HCT116 (cell line): Measurements from ENCODE around the gene ZNF502. TPM values are rescaled to one million over a fixed set of nuclear protein-coding genes. Genes with fewer than 3 reads are reported as not detected.

ENCODE experiments used
- ATAC-seq: fragments of 200-7000 bp; cut with Tn5 transposase; 2 replicates; pipeline ENCODE4 v1.9.1; 2020; ENCODE audit warnings: mild to moderate bottlenecking, moderate library complexity
- BruUV-seq: library from RNA; stranded (reverse); fragments of 400-500 nt; replicated peaks from 2 replicates; lab custom pipeline; 2021; lab: Mats Ljungman, UMichigan
- CTCF ChIA-PET: fragments of 300-600 bp; sonication (Branson Sonifier 250); formaldehyde crosslinking; loops from one replicate; lab custom pipeline; 2021; ENCODE audit warnings: antibody characterized with exemption; lab: Charles Lee
- POLR2A ChIA-PET: fragments of 300-600, 350-600 bp; sonication (Branson Sonifier 250); formaldehyde crosslinking; loops from one replicate; lab custom pipeline; 2021; ENCODE audit warnings: antibody characterized with exemption; lab: Charles Lee
- RAD21 ChIA-PET, 2 experiments: fragments of 300-600 bp; sonication (Branson Sonifier 250); formaldehyde crosslinking; loops; one replicate each; lab custom pipeline; 2023; ENCODE audit warnings: low total read pairs in 2 of 2; ENCODE audit not compliant: uncharacterized antibody in 2 of 2, unreplicated experiment in 2 of 2, low non-redundant PET in 1 of 2; lab: Charles Lee
- DNase-seq: peaks from one replicate; pipeline ENCODE4 v3.0.0-alpha.2; 2010; ENCODE audit warnings: low read depth, low spot score
- H2AFZ ChIP-seq: fragments of 200-600 bp; shearing (Covaris generic), sonication (generic); 2 replicates; pipeline ENCODE4 v1.6.1; 2017; ENCODE audit warnings: low read depth, mixed run types, mixed read lengths, antibody characterized with exemption, low read length; ENCODE audit not compliant: poor library complexity, severe bottlenecking
- H3K27ac ChIP-seq: 2 replicates; pipeline ENCODE4 v1.5.1; 2012; ENCODE audit warnings: low read depth, low read length
- H3K27me3 ChIP-seq: fragments of 200-600 bp; sonication (generic); 2 replicates; pipeline ENCODE4 v1.6.1; 2016; ENCODE audit warnings: mixed run types, low read length, mixed read lengths; ENCODE audit not compliant: insufficient read depth
- H3K36me3 ChIP-seq, 2 experiments: fragments of 200-500 bp in 1 of 2; fragments of 200-600 bp in 1 of 2; sonication (Bioruptor generic) in 1 of 2; sonication (generic) in 1 of 2; 2 replicates each; pipeline versions ENCODE4 v1.5.1 to v1.6.1; 2014 to 2016; ENCODE audit warnings: low read length in 2 of 2, inconsistent platforms in 1 of 2, mixed read lengths in 1 of 2, mixed run types in 1 of 2; ENCODE audit not compliant: insufficient read depth in 2 of 2, control insufficient read depth in 1 of 2
- H3K4me1 ChIP-seq, 2 experiments: fragments of 200-600 bp in 1 of 2; sonication (generic) in 1 of 2; 2 replicates each; pipeline versions ENCODE4 v1.5.1 to v1.6.1; 2012 to 2017; ENCODE audit warnings: low read length in 2 of 2, inconsistent platforms in 1 of 2, mild to moderate bottlenecking in 1 of 2, mixed read lengths in 1 of 2, mixed run types in 1 of 2, moderate library complexity in 1 of 2; ENCODE audit not compliant: insufficient read depth in 2 of 2, control insufficient read depth in 1 of 2
- H3K4me2 ChIP-seq: fragments of 200-600 bp; sonication (generic); 2 replicates; pipeline ENCODE4 v1.6.1; 2017; ENCODE audit warnings: mixed run types, low read length, mixed read lengths
- H3K4me3 ChIP-seq, 2 experiments: fragments of 200-600 bp in 1 of 2; sonication (generic) in 1 of 2; replicated peaks in 1 of 2; 2 replicates each; pipeline ENCODE4 v1.5.1; 2011 to 2016; ENCODE audit warnings: low read length in 2 of 2, control low read depth in 1 of 2, low read depth in 1 of 2, mild to moderate bottlenecking in 1 of 2, mixed read lengths in 1 of 2, mixed run types in 1 of 2
- H3K79me2 ChIP-seq: fragments of 200-600 bp; sonication (generic); 2 replicates; pipeline ENCODE4 v1.6.1; 2017; ENCODE audit warnings: mild to moderate bottlenecking, mixed run types, low read length, moderate library complexity, mixed read lengths; ENCODE audit not compliant: insufficient read depth
- H3K9ac ChIP-seq: fragments of 200-600 bp; sonication (generic); 2 replicates; pipeline ENCODE4 v1.6.1; 2016; ENCODE audit warnings: low read length, mixed read lengths
- H3K9me2 ChIP-seq: fragments of 200-600 bp; sonication (generic), shearing (Covaris generic); 2 replicates; pipeline ENCODE4 v1.6.1; 2017; ENCODE audit warnings: mixed run types, mild to moderate bottlenecking, moderate library complexity; ENCODE audit not compliant: insufficient read depth
- H3K9me3 ChIP-seq, 2 experiments: fragments of 200-500 bp in 1 of 2; fragments of 200-600 bp in 1 of 2; sonication (Bioruptor generic) in 1 of 2; sonication (generic) in 1 of 2; 2 replicates each; pipeline ENCODE4 v1.6.1; 2014 to 2017; ENCODE audit warnings: low read length in 2 of 2, mixed read lengths in 2 of 2, inconsistent platforms in 1 of 2, low read depth in 1 of 2, mild to moderate bottlenecking in 1 of 2, mixed run types in 1 of 2, moderate library complexity in 1 of 2; ENCODE audit not compliant: control insufficient read depth in 1 of 2, insufficient read depth in 1 of 2
- H4K20me1 ChIP-seq: fragments of 200-600 bp; sonication (generic), shearing (Covaris generic); 2 replicates; pipeline ENCODE4 v1.6.1; 2017; ENCODE audit warnings: mixed run types, mild to moderate bottlenecking, moderate library complexity; ENCODE audit not compliant: insufficient read depth
- CBX3 ChIP-seq: IDR thresholded peaks from 2 replicates; pipeline ENCODE4 v1.6.1; 2012; ENCODE audit warnings: low read depth
- CEBPB ChIP-seq: IDR thresholded peaks from 2 replicates; pipeline ENCODE4 v1.6.1; 2012; ENCODE audit warnings: low read depth
- EZH2phosphoT487 ChIP-seq: fragments of 200-600 bp; IDR thresholded peaks from 2 replicates; pipeline ENCODE4 v1.6.1; 2018; ENCODE audit warnings: antibody characterized with exemption, borderline replicate concordance
- POLR2A ChIP-seq: IDR thresholded peaks from 2 replicates; pipeline ENCODE4 v1.7.0; 2011; ENCODE audit warnings: borderline replicate concordance; ENCODE audit not compliant: insufficient read depth, insufficient read length; ENCODE audit errors: extremely low read depth
- SRF ChIP-seq: IDR thresholded peaks from 2 replicates; pipeline ENCODE4 v1.6.1; 2012; ENCODE audit warnings: low read depth
- YY1 ChIP-seq: IDR thresholded peaks from 2 replicates; pipeline ENCODE4 v1.6.1; 2011; ENCODE audit warnings: low read length, low read depth, moderate library complexity, mild to moderate bottlenecking; ENCODE audit not compliant: insufficient replicate concordance; ENCODE audit errors: extremely low read depth
- ZFX ChIP-seq: fragments of 450-650 bp; IDR thresholded peaks from 2 replicates; pipeline ENCODE4 v1.6.1; 2017
- ZNF274 ChIP-seq: fragments of 200-500 bp; sonication (Bioruptor generic); IDR thresholded peaks from 2 replicates; pipeline ENCODE4 v1.6.1; 2014; ENCODE audit warnings: mild to moderate bottlenecking, low read depth, low read length, inconsistent platforms
- intact Hi-C: fragments of 100-400 bp; cut with micrococcal nuclease; formaldehyde crosslinking; loops from 2 replicates; pipeline ENCODE4 v1.10.0; 2022
- total RNA-seq: library from RNA; stranded (reverse); gene quantifications from one replicate; pipeline ENCODE4 v1.2.1, GENCODE V29; 2021; ENCODE audit not compliant: unreplicated experiment
- TF ChIP-seq, protein P1 (sequence below): IDR thresholded peaks from 2 replicates; pipeline ENCODE4 v1.6.1; 2012

The ZNF502 gene
- total RNA-seq, 1 experiment from 2014 or later = 1.5 TPM

GRCh38 chr3:44734646-44735168 is 22.2 kb downstream of the ZNF502 start:
- Histone ChIP-seq H3K79me2 (no peaks in the 10 kb centered on the region), H3K9ac (no peak overlapping the region), H3K4me3 (no peak overlapping the region), H3K27me3 (no peaks in the 10 kb centered on the region), H3K9me2 (no peaks in the 10 kb centered on the region), H3K36me3 (no peaks in the 10 kb centered on the region), H2AFZ (no peak overlapping the region), H3K9me3 (peaks cover 19 to 59% of the 10 kb centered on the region in 2 experiments; a peak in 3 of 4 replicates), H4K20me1 (no peaks in the 10 kb centered on the region), H3K4me1 (no peaks in the 10 kb centered on the region), H3K4me2 (no peak overlapping the region), H3K27ac (no peak overlapping the region)
- BruUV-seq = no TSS peak
- ChIA-PET CTCF (no interaction called here), RAD21 (no interaction called here), POLR2A (no interaction called here)
- TF ChIP-seq CEBPB = no peak
- TF ChIP-seq, protein P1, sequence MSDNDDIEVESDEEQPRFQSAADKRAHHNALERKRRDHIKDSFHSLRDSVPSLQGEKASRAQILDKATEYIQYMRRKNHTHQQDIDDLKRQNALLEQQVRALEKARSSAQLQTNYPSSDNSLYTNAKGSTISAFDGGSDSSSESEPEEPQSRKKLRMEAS = no peak
- TF ChIP-seq ZNF274 = peak; percentile 94
- no peak for TF ChIP-seq EZH2phosphoT487
- no peak for TF ChIP-seq SRF
- no peak for TF ChIP-seq YY1
- no peak for TF ChIP-seq CBX3
- TF ChIP-seq ZFX = no peak
- intact Hi-C loops = no loop called here
- ATAC-seq (no peak), DNase-seq (no peak)

GRCh38 chr3:44761101-44761423 is 48.6 kb downstream of the ZNF502 start:
- Histone ChIP-seq H3K9me2 (no peaks in the 10 kb centered on the region), H3K36me3 (peaks cover 0 to 42% of the 10 kb centered on the region in 2 experiments; a peak in 2 of 4 replicates), H3K4me1 (peaks cover 7 to 10% of the 10 kb centered on the region in 2 experiments; a peak in 2 of 4 replicates), H3K79me2 (peaks cover 87% of the 10 kb centered on the region), H3K4me2 (peak overlapping the region; percentile 82), H3K27me3 (no peaks in the 10 kb centered on the region), H4K20me1 (no peaks in the 10 kb centered on the region), H3K27ac (peak overlapping the region; percentile 77), H3K9ac (peak overlapping the region; percentile 76), H3K9me3 (peaks cover 9 to 12% of the 10 kb centered on the region in 2 experiments; a peak in 3 of 4 replicates), H2AFZ (no peak overlapping the region), H3K4me3 (peak overlapping the region; percentile 81 to 93)
- DNase-seq (no peak), ATAC-seq (peak; percentile 3; the same call in 1 of the 2 replicates)
- CTCF ChIA-PET = interaction anchor here (1.1 kb wide), 1 partner anchor 154 kb away, joined by 3 read pairs; no protein-coding TSS in a partner anchor
- RAD21 ChIA-PET = no interaction called here
- POLR2A ChIA-PET = interaction anchor here (0.7 to 1.3 kb wide), 2 partner anchors 101 to 215 kb away, joined by 3 to 4 read pairs; partner anchors contain the start of genes EXOSC7 and ZDHHC3
- intact Hi-C loops = loop anchor here (5.0 to 10.0 kb wide), 3 partner anchors 204 to 266 kb away; no protein-coding TSS in a partner anchor
- TF ChIP-seq POLR2A (no peak), CEBPB (no peak)
- TSS peak; percentile 57 for BruUV-seq
